HG03571 (cell line): ENCODE data around the gene TPRN.

Experiments used
- ATAC-seq: cut with Tn5 transposase; IDR thresholded peaks from one replicate; pipeline ENCODE4 v1.9.1; 2021; ENCODE audit not compliant: unreplicated experiment

Gene TPRN

DNA sequence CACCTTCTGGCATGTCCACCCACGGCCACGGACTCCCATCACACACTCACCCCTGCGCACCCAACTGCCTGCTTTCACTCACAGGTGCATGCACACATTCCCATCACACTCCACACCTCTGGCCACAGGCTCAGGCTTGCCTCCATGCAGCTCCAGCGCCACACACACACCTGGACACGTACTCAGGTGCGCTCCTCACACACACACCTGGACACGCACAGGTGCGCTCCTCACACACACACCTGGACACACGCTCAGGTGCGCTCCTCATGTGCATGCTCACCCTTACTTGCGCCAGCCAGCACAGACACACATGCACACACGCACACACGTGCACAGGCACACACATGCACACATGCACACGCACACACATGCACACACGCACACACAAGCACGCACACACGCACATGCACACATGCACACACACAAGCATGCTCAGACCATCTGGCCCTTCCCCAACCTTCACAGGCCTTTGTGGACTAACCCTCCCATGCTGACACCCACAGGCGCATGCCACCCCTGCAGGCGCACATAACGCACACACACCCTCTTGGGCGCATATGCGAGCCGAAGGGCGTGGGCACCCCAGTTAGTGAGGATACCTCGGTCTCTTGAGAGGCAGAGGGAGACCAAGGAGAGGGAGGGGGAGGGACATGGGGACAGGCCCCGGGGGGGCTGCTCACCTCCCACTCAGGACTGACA, 53.3 kb downstream of the TPRN start:
- no peak for ATAC-seq

DNA sequence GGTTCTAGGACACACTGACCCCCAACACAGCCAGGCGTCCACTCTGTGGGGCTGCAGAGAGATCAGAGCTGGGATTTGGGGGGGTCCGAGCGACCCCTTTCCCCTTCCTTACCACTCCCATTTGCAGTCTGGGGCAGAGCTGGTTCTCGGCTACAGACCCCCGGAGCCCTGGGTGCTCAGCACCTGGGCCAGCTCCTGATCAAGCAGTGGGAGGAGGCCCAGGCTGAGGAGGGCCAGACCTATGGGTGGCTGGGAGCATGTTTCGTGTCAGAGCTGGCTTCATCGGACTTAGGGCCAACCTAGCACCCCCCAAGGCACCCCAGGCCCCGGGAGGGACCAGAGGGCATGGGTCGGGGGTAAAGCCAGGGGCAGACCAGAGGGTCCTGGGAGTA, 54.0 kb downstream of the TPRN start:
- ATAC-seq = no peak

DNA sequence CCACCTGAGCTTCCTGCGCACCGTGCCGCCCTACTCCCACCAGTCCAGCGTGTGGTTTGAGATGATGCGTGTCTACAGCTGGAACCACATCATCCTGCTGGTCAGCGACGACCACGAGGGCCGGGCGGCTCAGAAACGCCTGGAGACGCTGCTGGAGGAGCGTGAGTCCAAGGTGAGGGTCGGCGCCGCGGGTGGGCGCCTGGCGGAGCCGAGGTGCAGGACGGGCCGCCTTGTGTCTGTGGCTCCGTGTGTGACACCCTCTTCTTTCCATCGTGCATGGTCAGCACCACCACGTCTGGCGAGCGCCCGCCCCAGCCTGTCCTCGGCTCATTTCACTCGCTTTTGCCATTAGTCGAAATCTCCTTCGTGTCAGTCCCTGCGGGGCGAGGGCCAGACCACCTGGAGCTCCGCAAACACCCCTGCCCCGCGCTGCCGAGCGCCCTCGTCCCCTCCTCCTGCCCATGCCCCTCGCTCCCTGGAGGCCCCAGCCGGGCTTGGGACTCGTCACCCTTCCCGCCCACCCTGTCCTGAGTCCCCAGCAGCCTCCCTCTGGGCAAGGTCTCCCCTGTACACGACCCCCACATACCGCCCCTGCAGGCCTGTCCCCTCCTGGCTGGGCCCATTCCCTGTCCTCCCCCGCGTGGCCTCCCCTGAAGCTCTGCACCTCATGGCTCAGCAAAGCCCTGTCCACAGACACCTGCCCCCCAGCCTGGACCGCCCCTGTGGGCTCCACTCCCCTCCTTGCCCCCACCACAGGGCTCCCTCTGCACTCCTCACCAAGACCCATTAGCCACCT, 54.6 kb downstream of the TPRN start:
- ATAC-seq = no peak

DNA sequence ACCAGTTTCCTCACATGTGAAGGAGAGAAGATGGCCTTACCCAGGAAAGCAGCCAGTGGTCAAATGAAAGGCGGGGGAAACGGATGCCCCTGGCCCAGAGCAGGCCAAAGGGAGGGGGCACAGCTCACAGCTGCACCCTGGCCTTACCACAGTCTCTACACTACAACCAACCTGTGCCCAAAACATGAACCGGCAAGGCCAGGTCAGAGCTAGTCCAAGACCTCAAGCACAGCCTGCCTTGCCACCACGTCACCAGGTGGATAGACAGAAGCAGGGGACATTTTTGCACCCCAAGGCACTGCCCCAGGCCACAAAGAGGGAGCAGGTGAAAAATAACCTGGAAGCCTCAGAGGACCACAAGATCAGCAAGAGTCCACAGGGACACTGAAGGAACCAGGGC, 57.1 kb downstream of the TPRN start:
- ATAC-seq = no peak

DNA sequence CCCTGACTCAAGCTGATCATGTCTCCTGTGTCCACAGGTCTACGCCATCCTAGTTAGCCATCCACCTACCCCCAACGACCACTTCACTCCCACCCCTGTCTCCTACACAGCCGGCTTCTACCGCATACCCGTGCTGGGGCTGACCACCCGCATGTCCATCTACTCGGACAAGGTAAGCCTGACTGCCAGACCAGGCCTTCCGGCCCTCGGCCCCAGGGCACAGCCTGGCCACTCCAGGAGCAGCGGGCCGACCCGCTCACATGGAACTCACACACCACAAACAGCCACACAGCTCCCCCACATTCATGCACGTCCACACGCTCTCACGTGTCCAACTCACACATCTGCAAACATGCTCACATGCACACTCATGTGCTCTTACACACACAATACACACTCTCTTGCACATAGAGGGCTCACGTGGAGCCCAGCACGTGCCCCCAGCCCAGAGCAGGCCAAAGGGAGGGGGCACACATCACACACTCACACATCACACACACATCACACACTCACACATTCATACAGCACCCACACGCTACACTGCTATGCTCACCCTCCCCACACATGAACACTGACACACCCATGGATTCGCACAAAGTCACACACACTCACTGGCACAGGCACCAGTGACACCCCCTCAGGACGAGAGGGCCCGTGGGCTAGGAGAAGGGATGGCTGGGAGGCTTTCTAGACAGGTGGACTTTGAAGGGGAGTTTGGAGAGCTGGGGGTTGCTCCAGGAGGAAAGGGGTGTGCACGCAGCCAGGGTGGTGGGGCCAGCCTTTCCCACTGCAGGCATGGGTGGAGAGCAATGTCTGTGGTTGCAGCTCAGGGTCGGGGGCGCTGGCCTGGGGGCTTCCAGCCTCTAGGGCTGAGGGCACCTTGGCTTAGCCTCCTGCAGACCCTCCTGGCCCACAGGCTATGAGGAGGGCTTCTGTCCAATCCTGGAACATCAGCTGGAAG, 58.3 kb downstream of the TPRN start:
- no peak for ATAC-seq
